Colonic mucosa (tissue), 4 donors: ENCODE measurements around the gene TST. TPM values are rescaled to one million over a fixed set of nuclear protein-coding genes. Genes with fewer than 3 reads are reported as not detected.
A peak's percentile ranks its signal among the peaks of the same experiment; 100 is the strongest.

Experiments
- DNase-seq: peaks from one replicate; pipeline ENCODE4 v3.0.0-alpha.2; 2020
- H3K27ac ChIP-seq: fragments of 200-600 bp; one replicate; pipeline ENCODE4 v1.8.0; 2021
- H3K27me3 ChIP-seq: fragments of 200-600 bp; one replicate; pipeline ENCODE4 v1.8.0; 2021
- H3K36me3 ChIP-seq: fragments of 200-600 bp; one replicate; pipeline ENCODE4 v1.8.0; 2021
- H3K4me1 ChIP-seq: fragments of 200-600 bp; one replicate; pipeline ENCODE4 v1.8.0; 2021; ENCODE audit warnings: mild to moderate bottlenecking
- H3K4me3 ChIP-seq: fragments of 200-600 bp; one replicate; pipeline ENCODE4 v1.8.0; 2021
- H3K9ac ChIP-seq, 2 donors: one replicate each; pipeline ENCODE4 v1.7.0; 2013; ENCODE audit warnings: control low read depth in 2 of 2, low read depth in 2 of 2, low read length in 2 of 2
- H3K9me3 ChIP-seq: fragments of 200-600 bp; one replicate; pipeline ENCODE4 v1.8.0; 2021
- CTCF ChIP-seq: fragments of 200-600 bp; IDR thresholded peaks from one replicate; pipeline ENCODE4 v1.8.0; 2022; ENCODE audit warnings: antibody characterized with exemption, mild to moderate bottlenecking
- intact Hi-C: fragments of 100-400 bp; cut with DNase I; formaldehyde crosslinking; loops from one replicate; pipeline ENCODE4 v1.14.1; 2022
- total RNA-seq, 2 donors: library from RNA; stranded (reverse); fragmentation: NEBNext Ultra II Directional in 1 of 2; extraction: Animal tissue kit (Norgen Biotek cat#: 25700) in 1 of 2; gene quantifications; one replicate each; pipeline ENCODE4 v1.2.1, GENCODE V29; 2021
- donor health status: healthy.
- donor health status: DM: no; HTN: no; CAD: no.
- donor health status: DM: no; HTN: no; CAD: no.

The TST gene
- total RNA-seq, 2 donors from 2014 or later = 410 to 474 TPM

GRCh38 chr22:37064553-37064952, 45.3 kb upstream of the TST start:
- Histone ChIP-seq H3K36me3 (no peaks in the 10 kb centered on the region), H3K9ac (no peak overlapping the region), H3K9me3 (no peaks in the 10 kb centered on the region), H3K4me3 (no peak overlapping the region), H3K4me1 (no peaks in the 10 kb centered on the region), H3K27ac (no peak overlapping the region), H3K27me3 (peaks cover 10% of the 10 kb centered on the region)
- DNase-seq = no peak
- no peak for TF ChIP-seq CTCF
- intact Hi-C loops = no loop called here

- intact Hi-C loops = no loop called here
- H3K4me1 ChIP-seq = no peaks in the 10 kb centered on the region
- no peak for TF ChIP-seq CTCF
- H3K9ac ChIP-seq = no peak overlapping the region
- H3K36me3 ChIP-seq = no peaks in the 10 kb centered on the region
- no peaks in the 10 kb centered on the region for H3K9me3 ChIP-seq
- peaks cover 7% of the 10 kb centered on the region for H3K27me3 ChIP-seq
- no peak overlapping the region for H3K4me3 ChIP-seq
- no peak overlapping the region for H3K27ac ChIP-seq
- DNase-seq = peak; percentile 63
Measured at GRCh38 chr22:37063431-37064420, 44.5 kb upstream of the TST start.

GRCh38 chr22:37062702-37063381, 43.6 kb upstream of the TST start:
- Histone ChIP-seq H3K36me3 (no peaks in the 10 kb centered on the region), H3K9me3 (no peaks in the 10 kb centered on the region), H3K27me3 (no peaks in the 10 kb centered on the region), H3K9ac (no peak overlapping the region), H3K4me1 (no peaks in the 10 kb centered on the region), H3K4me3 (no peak overlapping the region), H3K27ac (no peak overlapping the region)
- intact Hi-C loops = no loop called here
- no peak for TF ChIP-seq CTCF
- DNase-seq = no peak

- H3K36me3 ChIP-seq = no peaks in the 10 kb centered on the region
- intact Hi-C loops = no loop called here
- no peak for DNase-seq
- no peaks in the 10 kb centered on the region for H3K27me3 ChIP-seq
- no peak for TF ChIP-seq CTCF
- no peak overlapping the region for H3K4me3 ChIP-seq
- no peak overlapping the region for H3K9ac ChIP-seq
- no peaks in the 10 kb centered on the region for H3K4me1 ChIP-seq
- no peaks in the 10 kb centered on the region for H3K9me3 ChIP-seq
- H3K27ac ChIP-seq = no peak overlapping the region
Measured at GRCh38 chr22:37062376-37062675, 43.1 kb upstream of the TST start.

- no peak overlapping the region for H3K27ac ChIP-seq
- H3K4me3 ChIP-seq = no peak overlapping the region
- no peaks in the 10 kb centered on the region for H3K9me3 ChIP-seq
- H3K27me3 ChIP-seq = no peaks in the 10 kb centered on the region
- H3K36me3 ChIP-seq = no peaks in the 10 kb centered on the region
- no peak for DNase-seq
- intact Hi-C loops = no loop called here
- no peaks in the 10 kb centered on the region for H3K4me1 ChIP-seq
- H3K9ac ChIP-seq = no peak overlapping the region
- TF ChIP-seq CTCF = no peak
Measured at GRCh38 chr22:37061611-37062375, 42.5 kb upstream of the TST start.
